A549 (cell line): Measurements from ENCODE around the gene TPCN1. TPM values are rescaled to one million over a fixed set of nuclear protein-coding genes. Genes with fewer than 3 reads are reported as not detected.

Experiments
- ATAC-seq, 2 experiments: fragments of 200-7000 bp in 1 of 2; fragments of >200 bp in 1 of 2; cut with Nextera tagmentation in 1 of 2; cut with Tn5 transposase in 1 of 2; 3 replicates each; pipeline versions ENCODE4 v1.8.0 to v1.9.1; 2018 to 2020; ENCODE audit warnings: mild to moderate bottlenecking in 1 of 2, moderate library complexity in 1 of 2
- CTCF ChIA-PET: fragments of 300-600 bp; sonication (Branson Sonifier 250); formaldehyde crosslinking; extraction: SDS; loops from one replicate; lab custom pipeline; 2021; ENCODE audit warnings: antibody characterized with exemption, inconsistent platforms; lab: Yijun Ruan, JAX
- POLR2A ChIA-PET: fragments of 350-600 bp; formaldehyde crosslinking; extraction: SDS; loops from one replicate; lab custom pipeline; 2021; ENCODE audit warnings: antibody characterized with exemption, inconsistent platforms; lab: Yijun Ruan, JAX
- DNase-seq, 2 experiments: peaks; one replicate each; pipeline versions ENCODE4 v3.0.0 to v3.0.0-alpha.2; 2011 to 2016; ENCODE audit warnings: low read depth in 1 of 2, low spot score in 1 of 2
- FAIRE-seq: peaks from 2 replicates; lab custom pipeline; 2011; peaks lifted over from hg19 to GRCh38; lab: Jason Lieb, UNC
- H3K27ac ChIP-seq, 2 experiments: fragments of >200 bp; sonication (Bioruptor Twin); formaldehyde crosslinking; 3 replicates each; pipeline ENCODE4 v1.5.1; 2016 to 2017
- H3K4me1 ChIP-seq: fragments of >200 bp; sonication (Bioruptor Twin); formaldehyde crosslinking; 3 replicates; pipeline ENCODE4 v1.6.1; 2016
- H3K4me2 ChIP-seq: fragments of >200 bp; sonication (Bioruptor Twin); formaldehyde crosslinking; 3 replicates; pipeline ENCODE4 v1.6.1; 2016
- H3K4me3 ChIP-seq: fragments of >200 bp; sonication (Bioruptor Twin); formaldehyde crosslinking; 3 replicates; pipeline ENCODE4 v1.5.1; 2016
- H3K9me3 ChIP-seq: fragments of >200 bp; sonication (Bioruptor Twin); formaldehyde crosslinking; 3 replicates; pipeline ENCODE4 v1.6.1; 2016
- BHLHE40 ChIP-seq: IDR thresholded peaks from 2 replicates; pipeline ENCODE4 v1.6.1; 2012; ENCODE audit warnings: low read depth, low read length, inconsistent platforms
- CHD2 ChIP-seq: fragments of 150-350 bp; IDR thresholded peaks from 2 replicates; pipeline ENCODE4 v1.6.1; 2014; ENCODE audit warnings: low read length; ENCODE audit not compliant: partially characterized antibody
- CHD4 ChIP-seq: fragments of 200-600 bp; sonication (generic); IDR thresholded peaks from 2 replicates; pipeline ENCODE4 v1.6.1; 2016; ENCODE audit warnings: antibody characterized with exemption, mild to moderate bottlenecking, borderline replicate concordance
- CTCF ChIP-seq: fragments of >200 bp; sonication (Bioruptor Twin); formaldehyde crosslinking; IDR thresholded peaks from 3 replicates; pipeline ENCODE4 v1.5.1; 2016
- EHMT2 ChIP-seq: fragments of 200-600 bp; sonication (generic); IDR thresholded peaks from 2 replicates; pipeline ENCODE4 v1.6.1; 2016; ENCODE audit warnings: antibody characterized with exemption, low read depth, mild to moderate bottlenecking, moderate library complexity
- EP300 ChIP-seq, 2 experiments: fragments of >200 bp; sonication (Bioruptor Twin); formaldehyde crosslinking; IDR thresholded peaks; 2 replicates in 1 of 2; 3 replicates in 1 of 2; pipeline ENCODE4 v1.6.1; 2016 to 2017
- HES2 ChIP-seq: fragments of >200 bp; sonication (Bioruptor Twin); formaldehyde crosslinking; IDR thresholded peaks from 2 replicates; pipeline ENCODE4 v1.6.1; 2016
- HEYL ChIP-seq: fragments of 250-450 bp; sonication (Bioruptor Pico); IDR thresholded peaks from 2 replicates; pipeline ENCODE4 v1.8.0; 2021; ENCODE audit warnings: mild to moderate bottlenecking, moderate library complexity
- HOXB13 ChIP-seq: fragments of 250-450 bp; sonication (Bioruptor Pico); IDR thresholded peaks from 2 replicates; pipeline ENCODE4 v1.5.0; 2020; ENCODE audit warnings: low read depth, mild to moderate bottlenecking, moderate library complexity
- JUNB ChIP-seq: fragments of >200 bp; sonication (Bioruptor Twin); formaldehyde crosslinking; IDR thresholded peaks from 2 replicates; pipeline ENCODE4 v1.6.1; 2016
- KDM5A ChIP-seq: fragments of 200-600 bp; sonication (generic); IDR thresholded peaks from 2 replicates; pipeline ENCODE4 v1.6.1; 2016; ENCODE audit warnings: antibody characterized with exemption, mild to moderate bottlenecking
- MAZ ChIP-seq: fragments of 150-350 bp; IDR thresholded peaks from 2 replicates; pipeline ENCODE4 v1.6.1; 2014; ENCODE audit warnings: antibody characterized with exemption, low read depth, low read length, borderline replicate concordance
- MYC ChIP-seq: IDR thresholded peaks from 2 replicates; pipeline ENCODE4 v1.6.1; 2012; ENCODE audit warnings: mild to moderate bottlenecking, inconsistent platforms, low read length, improper control_type of control experiment, borderline replicate concordance
- NFE2L2 ChIP-seq: fragments of 150-350 bp; conservative IDR thresholded peaks from 2 replicates; pipeline ENCODE4 v1.6.1; 2014; ENCODE audit warnings: low read length
- NPAS2 ChIP-seq: fragments of 250-450 bp; sonication (Bioruptor Pico); IDR thresholded peaks from 2 replicates; pipeline ENCODE4 v1.8.0; 2022; ENCODE audit warnings: mild to moderate bottlenecking, moderate library complexity, borderline replicate concordance
- PHF8 ChIP-seq: fragments of 200-600 bp; sonication (generic); IDR thresholded peaks from 2 replicates; pipeline ENCODE4 v1.6.1; 2016; ENCODE audit warnings: low read depth, mild to moderate bottlenecking, antibody characterized with exemption, moderate library complexity, borderline replicate concordance
- POLR2AphosphoS2 ChIP-seq: conservative IDR thresholded peaks from 2 replicates; pipeline ENCODE4 v1.6.1; 2012; ENCODE audit warnings: low read length, improper control_type of control experiment, inconsistent platforms
- RAD21 ChIP-seq, 2 experiments: fragments of >200 bp in 1 of 2; sonication (Bioruptor Twin) in 1 of 2; formaldehyde crosslinking in 1 of 2; IDR thresholded peaks in 1 of 2; conservative IDR thresholded peaks in 1 of 2; 2 replicates in 1 of 2; 3 replicates in 1 of 2; pipeline ENCODE4 v1.6.1; 2012 to 2018; ENCODE audit warnings: inconsistent platforms in 1 of 2
- REST ChIP-seq: fragments of 200-600 bp; sonication (generic); IDR thresholded peaks from 2 replicates; pipeline ENCODE4 v1.6.1; 2016; ENCODE audit warnings: antibody characterized with exemption, mild to moderate bottlenecking, moderate library complexity
- SREBF2 ChIP-seq: fragments of 450-650 bp; IDR thresholded peaks from 2 replicates; pipeline ENCODE4 v1.6.1; 2014; ENCODE audit warnings: mild to moderate bottlenecking, moderate library complexity
- TP53 ChIP-seq: fragments of 250-450 bp; sonication (Bioruptor Pico); IDR thresholded peaks from 2 replicates; pipeline ENCODE4 v1.5.0; 2021; ENCODE audit warnings: mild to moderate bottlenecking, moderate library complexity
- ZC3H11A ChIP-seq: fragments of 450-650 bp; IDR thresholded peaks from 2 replicates; pipeline ENCODE4 v1.6.1; 2014; ENCODE audit warnings: antibody characterized with exemption, mild to moderate bottlenecking
- ZFP36 ChIP-seq: fragments of 450-650 bp; IDR thresholded peaks from 2 replicates; pipeline ENCODE4 v1.6.1; 2014; ENCODE audit warnings: borderline replicate concordance; ENCODE audit not compliant: partially characterized antibody
- ZSCAN20 ChIP-seq: fragments of 250-450 bp; sonication (Bioruptor Pico); IDR thresholded peaks from 2 replicates; pipeline ENCODE4 v1.8.0; 2022; ENCODE audit warnings: mild to moderate bottlenecking, moderate library complexity
- WGBS: methylation state at CpG from one replicate; pipeline ENCODE4 v1.1.6; 2017; ENCODE audit errors: missing lambda C conversion rate; 5-methylcytosine and 5-hydroxymethylcytosine counted together
- polyA plus RNA-seq, 4 experiments: library from polyadenylated mRNA; depleted of rRNA in 3 of 4; stranded (reverse); fragments of >200 nt; fragmentation: RNase III in 1 of 4; extraction: RNeasy Plus Mini Kit Qiagen cat#74134 plus additional on column Dnase treatment in 1 of 4; gene quantifications; 2 replicates in 3 of 4; 3 replicates in 1 of 4; pipeline ENCODE4 v1.2.3, GENCODE V29; 2011 to 2017
- TF ChIP-seq, protein P1 (sequence below): IDR thresholded peaks from 2 replicates; pipeline ENCODE4 v1.6.1; 2012

TPCN1 gene
- polyA plus RNA-seq, 2 of the 4 experiments (the other 2 are of a cell fraction): 21.9 to 24.1 TPM

DNA sequence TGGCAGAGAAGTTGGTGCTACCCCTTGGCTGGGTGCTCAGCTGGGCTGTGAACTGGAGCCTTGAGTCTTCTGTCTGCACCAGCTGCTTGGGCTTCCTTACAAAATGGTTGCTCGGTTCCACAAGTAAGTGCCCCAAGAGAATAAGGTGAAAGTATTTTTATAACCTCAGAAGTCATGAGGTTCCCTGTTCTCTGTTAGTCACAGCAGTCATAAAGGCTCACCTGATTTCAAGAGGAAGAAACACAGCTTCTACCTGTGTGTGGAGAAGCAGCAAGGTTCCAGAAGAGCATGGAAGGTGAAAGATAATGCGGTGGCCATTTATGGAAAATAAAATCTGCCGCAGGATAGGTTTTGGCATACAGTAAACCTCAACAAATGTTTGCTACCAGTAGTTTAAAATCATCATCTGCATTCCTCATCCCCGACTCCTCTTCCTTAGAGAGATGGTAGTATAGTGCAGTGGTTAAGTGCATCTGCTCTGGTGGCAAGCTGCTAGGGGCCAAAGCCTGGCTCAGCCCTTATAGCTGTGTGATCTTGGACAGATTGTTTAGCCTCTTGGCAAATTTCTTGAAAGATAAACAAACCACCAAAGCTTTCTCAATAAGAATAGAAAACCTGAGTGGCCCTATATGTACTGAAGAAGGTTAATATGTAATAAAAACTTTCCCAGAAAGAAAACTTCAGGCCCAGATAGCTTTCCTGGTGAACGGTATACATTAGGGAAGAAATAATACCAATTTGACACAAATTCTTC is 32.4 kb downstream of the TPCN1 start:
- FAIRE-seq (no peak), ATAC-seq (no peak), DNase-seq (no peak)
- WGBS: 89% methylated on average over 5 of the region's 5 CpGs
- POLR2A ChIA-PET: no interaction called here
- no peak overlapping the region for H3K27ac ChIP-seq
- H3K4me2 ChIP-seq: no peak overlapping the region
- H3K4me3 ChIP-seq: no peak overlapping the region
- no peaks in the 10 kb centered on the region for H3K4me1 ChIP-seq
- CTCF ChIA-PET: interaction anchor here (1.1 kb wide), 1 partner anchor 29 kb away, joined by 3 read pairs; no protein-coding TSS in a partner anchor
- no peak for TF ChIP-seq EHMT2
- TF ChIP-seq MAZ: no peak
- no peak for TF ChIP-seq HES2
- no peak for TF ChIP-seq RAD21 (conservative IDR thresholded peaks at IDR 0.05 in 1 of 2, IDR thresholded peaks at IDR 0.05 in 1 of 2)
- no peak for TF ChIP-seq NFE2L2
- no peak for TF ChIP-seq KDM5A
- TF ChIP-seq JUNB: no peak
- no peak for TF ChIP-seq CHD4
- TF ChIP-seq NPAS2: no peak
- no peak for TF ChIP-seq PHF8
- no peak for TF ChIP-seq SREBF2
- TF ChIP-seq REST: no peak
- no peak for TF ChIP-seq ZFP36
- TF ChIP-seq CTCF: no peak
- TF ChIP-seq, protein P1, sequence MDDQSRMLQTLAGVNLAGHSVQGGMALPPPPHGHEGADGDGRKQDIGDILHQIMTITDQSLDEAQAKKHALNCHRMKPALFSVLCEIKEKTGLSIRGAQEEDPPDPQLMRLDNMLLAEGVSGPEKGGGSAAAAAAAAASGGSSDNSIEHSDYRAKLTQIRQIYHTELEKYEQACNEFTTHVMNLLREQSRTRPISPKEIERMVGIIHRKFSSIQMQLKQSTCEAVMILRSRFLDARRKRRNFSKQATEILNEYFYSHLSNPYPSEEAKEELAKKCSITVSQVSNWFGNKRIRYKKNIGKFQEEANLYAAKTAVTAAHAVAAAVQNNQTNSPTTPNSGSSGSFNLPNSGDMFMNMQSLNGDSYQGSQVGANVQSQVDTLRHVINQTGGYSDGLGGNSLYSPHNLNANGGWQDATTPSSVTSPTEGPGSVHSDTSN: no peak
- no peak for TF ChIP-seq TP53
- no peak for TF ChIP-seq EP300 (IDR thresholded peaks at IDR 0.05)
- no peak for TF ChIP-seq HOXB13 (CRISPR knock-in tag)
- peaks cover 6% of the 10 kb centered on the region; the same call in 1 of the 3 replicates for H3K9me3 ChIP-seq

GRCh38 chr12:113254298-113254697 is 33.0 kb downstream of the TPCN1 start:
- no peak overlapping the region for H3K4me3 ChIP-seq
- peaks cover 6% of the 10 kb centered on the region; the same call in 1 of the 3 replicates for H3K9me3 ChIP-seq
- ChIA-PET CTCF (interaction anchor here (1.0 kb wide), 1 partner anchor 13 kb away, joined by 3 read pairs; no protein-coding TSS in a partner anchor), POLR2A (no interaction called here)
- DNase-seq: no peak
- no peaks in the 10 kb centered on the region for H3K4me1 ChIP-seq
- no peak overlapping the region for H3K4me2 ChIP-seq
- WGBS: 93% methylated on average over 4 of the region's 4 CpGs
- ATAC-seq: no peak
- no peak for TF ChIP-seq BHLHE40
- TF ChIP-seq NFE2L2: no peak
- no peak for TF ChIP-seq NPAS2
- no peak for TF ChIP-seq KDM5A
- no peak for TF ChIP-seq RAD21 (conservative IDR thresholded peaks at IDR 0.05 in 1 of 2, IDR thresholded peaks at IDR 0.05 in 1 of 2)
- TF ChIP-seq ZFP36: no peak
- no peak for TF ChIP-seq POLR2AphosphoS2
- TF ChIP-seq MYC: no peak
- no peak for TF ChIP-seq CHD2
- no peak for TF ChIP-seq CTCF
- no peak for TF ChIP-seq HEYL (CRISPR knock-in tag)
- TF ChIP-seq ZSCAN20 (CRISPR knock-in tag): no peak
- TF ChIP-seq ZC3H11A: no peak
- no peak for FAIRE-seq
- H3K27ac ChIP-seq: no peak overlapping the region
